Coronary artery (tissue), 2 donors: ENCODE data around the gene KRT17.
"Not testable (repeated sequence)": the region's sequence is repeated elsewhere in the genome, so short reads cannot be mapped to it uniquely, and the experiment has no call there.

Experiments used
- DNase-seq: peaks from one replicate; pipeline ENCODE4 v3.0.0-alpha.2; 2017; ENCODE audit warnings: low spot score
- H3K27ac ChIP-seq, 2 donors: fragments of 200-600 bp; sonication (generic); one replicate each; pipeline ENCODE4 v1.5.1; 2016 to 2019
- H3K4me3 ChIP-seq: fragments of 200-600 bp; sonication (generic); 2 replicates; pipeline ENCODE4 v1.5.1; 2016; ENCODE audit warnings: mild to moderate bottlenecking, moderate library complexity
- CTCF ChIP-seq: fragments of 200-600 bp; sonication (generic); IDR thresholded peaks from one replicate; pipeline ENCODE4 v1.5.1; 2019; ENCODE audit warnings: antibody characterized with exemption

The KRT17 gene

GRCh38 chr17:41618341-41619035, 5.9 kb downstream of the KRT17 start:
- DNase-seq = no peak
- TF ChIP-seq CTCF = no peak
- no peak overlapping the region for H3K4me3 ChIP-seq
- no peak overlapping the region for H3K27ac ChIP-seq

DNA sequence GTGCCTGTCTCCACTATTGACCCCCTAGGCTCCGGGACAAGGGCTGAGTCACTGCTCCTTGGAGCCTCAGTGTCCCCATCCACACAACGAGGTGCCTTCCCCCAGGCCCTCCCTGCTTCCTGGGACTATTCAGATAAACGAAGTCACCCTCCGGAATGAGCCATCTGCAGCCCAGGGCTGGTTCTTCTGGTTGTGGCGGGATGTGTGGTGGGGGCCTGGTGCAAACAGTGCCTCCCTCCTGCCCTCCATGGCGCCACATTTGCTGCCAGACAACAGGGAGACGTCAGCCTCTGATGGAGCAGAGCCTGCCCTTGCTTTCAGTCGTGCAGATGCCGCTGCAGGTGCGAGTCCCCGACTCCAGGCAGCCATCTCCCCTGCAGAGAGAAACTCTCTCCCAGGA, 6.7 kb downstream of the KRT17 start:
- no peak for TF ChIP-seq CTCF
- Histone ChIP-seq H3K4me3 (no peak overlapping the region), H3K27ac (no peak overlapping the region)
- DNase-seq = no peak

DNA sequence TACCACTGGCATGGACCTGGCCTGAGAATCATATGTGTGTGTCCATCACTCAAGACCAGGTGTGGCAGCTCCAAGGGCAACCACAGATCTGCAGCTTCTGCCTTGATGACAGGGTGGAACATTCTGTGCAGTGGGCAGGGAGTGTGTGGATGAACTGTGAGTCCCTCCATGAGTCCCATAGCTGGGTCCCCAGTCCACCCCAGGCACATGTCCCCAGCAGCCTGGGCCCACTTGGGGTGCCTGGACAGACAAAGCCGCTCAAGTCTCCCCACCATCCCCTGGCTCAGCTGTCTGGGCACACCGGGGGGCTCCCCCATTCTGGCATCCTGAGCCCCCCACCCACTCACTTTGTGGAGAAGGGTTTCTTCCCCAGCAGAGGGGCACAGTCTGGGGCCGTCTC, 7.2 kb downstream of the KRT17 start:
- H3K27ac ChIP-seq = no peak overlapping the region
- no peak for TF ChIP-seq CTCF
- H3K4me3 ChIP-seq = no peak overlapping the region
- DNase-seq = no peak

DNA sequence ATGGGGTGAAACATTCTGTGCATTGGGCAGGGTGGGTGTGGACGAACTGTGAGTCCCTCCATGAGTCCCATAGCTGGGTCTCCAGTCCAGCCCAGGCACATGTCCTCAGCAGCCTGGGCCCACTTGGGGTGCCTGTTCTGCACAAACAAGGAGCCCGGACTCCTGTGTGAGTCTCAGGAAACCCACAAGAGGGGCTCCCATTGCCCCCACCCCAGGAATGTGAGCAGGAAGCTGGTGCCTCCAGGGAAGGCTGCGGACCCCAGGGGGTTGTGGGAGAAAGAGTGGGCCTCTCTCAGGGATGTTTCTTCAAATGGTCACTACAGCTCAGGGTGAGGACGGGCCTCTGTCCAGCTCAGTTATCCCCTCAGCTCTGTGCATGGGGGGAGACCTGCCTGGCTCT, 7.9 kb downstream of the KRT17 start:
- not testable (repeated sequence) for DNase-seq, H3K4me3 ChIP-seq, H3K27ac ChIP-seq

GRCh38 chr17:41615454-41615853, 8.9 kb downstream of the KRT17 start:
- TF ChIP-seq CTCF = no peak
- Histone ChIP-seq H3K27ac (no peak overlapping the region), H3K4me3 (no peak overlapping the region)
- no peak for DNase-seq

- not testable (repeated sequence) for H3K4me3 ChIP-seq, H3K27ac ChIP-seq, DNase-seq
Measured at GRCh38 chr17:41614767-41615166, 9.6 kb downstream of the KRT17 start.

- no peak for TF ChIP-seq CTCF
- no peak overlapping the region for H3K4me3 ChIP-seq
- no peak for DNase-seq
- H3K27ac ChIP-seq = no peak overlapping the region
Measured at GRCh38 chr17:41614098-41614497, 10.3 kb downstream of the KRT17 start.

- no peak overlapping the region for H3K4me3 ChIP-seq
- TF ChIP-seq CTCF = no peak
- H3K27ac ChIP-seq = peak overlapping the region in 1 of 2 donors; percentile 47
- DNase-seq = no peak
Measured at GRCh38 chr17:41613277-41614082, 10.9 kb downstream of the KRT17 start.

- peak within 1 kb of the TSS in 1 of 2 donors; percentile 47 for H3K27ac ChIP-seq
- H3K4me3 ChIP-seq = not testable (repeated sequence)
- DNase-seq = peak; percentile 70
Measured at GRCh38 chr17:41612376-41613160, 11.8 kb downstream of the KRT17 start, which contains the start of gene KRT16. KRT16 (minus strand) TSS chr17:41612767; CDS start chr17:41612688, 79 bp downstream.
